ENCODE measurements around the gene CDH13. TPM values are rescaled to one million over a fixed set of nuclear protein-coding genes. Genes with fewer than 3 reads are reported as not detected.
A peak's percentile ranks its signal among the peaks of the same experiment; 100 is the strongest.

Gene CDH13
- polyA plus RNA-seq, 1 experiment, result 113 TPM

GRCh38 chr16:82694239-82694874 lies 67.6 kb downstream of the CDH13 start:
- no peak for TF ChIP-seq CTCF (IDR thresholded peaks at IDR 0.05; ENCODE audit: insufficient read depth, low read depth, low read length)
- H3K4me3 ChIP-seq (ENCODE audit: low read depth, low read length), result no peak overlapping the region
- DNase-seq (ENCODE audit: low read depth), result peak; percentile 55
- no peaks in the 10 kb centered on the region for H3K36me3 ChIP-seq (ENCODE audit: control insufficient read depth, insufficient read depth, low read length)
- POLR2A ChIA-PET, result interaction anchor here (0.6 kb wide), 1 partner anchor 108 kb away, joined by 6 read pairs; no protein-coding TSS in a partner anchor
- CTCF ChIA-PET, result interaction anchor here (0.8 to 1.6 kb wide), 2 partner anchors 46 to 54 kb away, joined by 3 to 5 read pairs; no protein-coding TSS in a partner anchor
- no peaks in the 10 kb centered on the region for H3K27me3 ChIP-seq (ENCODE audit: control insufficient read depth, insufficient read depth, low read length)

GRCh38 chr16:82695806-82696205 lies 69.0 kb downstream of the CDH13 start:
- POLR2A ChIA-PET, result no interaction called here

GRCh38 chr16:82699260-82699659 lies 72.5 kb downstream of the CDH13 start:
- H3K27me3 ChIP-seq (ENCODE audit: control insufficient read depth, insufficient read depth, low read length), result no peaks in the 10 kb centered on the region
- no peak for DNase-seq (ENCODE audit: low read depth)
- H3K36me3 ChIP-seq (ENCODE audit: control insufficient read depth, insufficient read depth, low read length), result no peaks in the 10 kb centered on the region
- POLR2A ChIA-PET, result no interaction called here
- TF ChIP-seq CTCF (IDR thresholded peaks at IDR 0.05; ENCODE audit: insufficient read depth, low read depth, low read length), result no peak
- CTCF ChIA-PET, result interaction anchor here (0.6 to 2.8 kb wide), 4 partner anchors 12 to 1341 kb away, joined by 3 to 9 read pairs (median 4); no protein-coding TSS in a partner anchor
- no peak overlapping the region for H3K4me3 ChIP-seq (ENCODE audit: low read depth, low read length)

More at GRCh38 chr16:82695806-82696205, 69.0 kb downstream of the CDH13 start:
- no peaks in the 10 kb centered on the region for H3K27me3 ChIP-seq (ENCODE audit: control insufficient read depth, insufficient read depth, low read length)
- DNase-seq (ENCODE audit: low read depth), result no peak
- no peak for TF ChIP-seq CTCF (IDR thresholded peaks at IDR 0.05; ENCODE audit: insufficient read depth, low read depth, low read length)
- no peak overlapping the region for H3K4me3 ChIP-seq (ENCODE audit: low read depth, low read length)
- CTCF ChIA-PET, result interaction anchor here (1.6 kb wide), 1 partner anchor 55 kb away, joined by 5 read pairs; no protein-coding TSS in a partner anchor
- H3K36me3 ChIP-seq (ENCODE audit: control insufficient read depth, insufficient read depth, low read length), result no peaks in the 10 kb centered on the region

- TF ChIP-seq CTCF (IDR thresholded peaks at IDR 0.05; ENCODE audit: insufficient read depth, low read depth, low read length), result no peak
- Histone ChIP-seq H3K36me3 (ENCODE audit: control insufficient read depth, insufficient read depth, low read length) (no peaks in the 10 kb centered on the region), H3K27me3 (ENCODE audit: control insufficient read depth, insufficient read depth, low read length) (no peaks in the 10 kb centered on the region), H3K4me3 (ENCODE audit: low read depth, low read length) (no peak overlapping the region)
- CTCF ChIA-PET, result interaction anchor here (1.1 to 2.8 kb wide), 2 partner anchors 31 to 59 kb away, joined by 3 to 9 read pairs; no protein-coding TSS in a partner anchor
- POLR2A ChIA-PET, result no interaction called here
- peak; percentile 76 for DNase-seq (ENCODE audit: low read depth)
These were observed 73.1 kb downstream of the CDH13 start for GRCh38 chr16:82699711-82700495.
